HG02981 (cell line): ENCODE data around the gene CCDC89.
"Not testable (repeated sequence)": the region's sequence is repeated elsewhere in the genome, so short reads cannot be mapped to it uniquely, and the experiment has no call there.

Experiments used
- ATAC-seq: cut with Tn5 transposase; IDR thresholded peaks from one replicate; pipeline ENCODE4 v1.9.1; 2021; ENCODE audit warnings: mild to moderate bottlenecking, moderate library complexity; ENCODE audit not compliant: unreplicated experiment

CCDC89 gene

DNA sequence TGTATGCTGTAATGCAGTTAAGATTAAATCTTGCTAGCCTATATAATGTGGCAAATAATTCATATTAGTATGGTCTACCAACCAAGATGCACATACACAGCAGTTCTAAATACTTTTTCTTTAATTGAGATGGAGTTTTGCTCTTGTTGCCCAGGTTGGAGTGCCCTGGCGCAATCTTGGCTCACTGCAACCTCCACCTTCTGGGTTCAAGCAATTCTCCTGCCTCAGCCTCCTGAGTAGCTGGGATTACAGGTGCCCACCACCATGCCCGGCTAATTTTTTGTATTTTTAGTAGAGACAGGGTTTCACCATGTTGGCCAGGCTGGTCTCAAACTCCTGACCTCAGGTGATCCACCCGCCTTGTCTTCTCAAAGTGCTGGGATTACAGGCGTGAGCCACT, 31.7 kb downstream of the CCDC89 start:
- ATAC-seq: not testable (repeated sequence)

DNA sequence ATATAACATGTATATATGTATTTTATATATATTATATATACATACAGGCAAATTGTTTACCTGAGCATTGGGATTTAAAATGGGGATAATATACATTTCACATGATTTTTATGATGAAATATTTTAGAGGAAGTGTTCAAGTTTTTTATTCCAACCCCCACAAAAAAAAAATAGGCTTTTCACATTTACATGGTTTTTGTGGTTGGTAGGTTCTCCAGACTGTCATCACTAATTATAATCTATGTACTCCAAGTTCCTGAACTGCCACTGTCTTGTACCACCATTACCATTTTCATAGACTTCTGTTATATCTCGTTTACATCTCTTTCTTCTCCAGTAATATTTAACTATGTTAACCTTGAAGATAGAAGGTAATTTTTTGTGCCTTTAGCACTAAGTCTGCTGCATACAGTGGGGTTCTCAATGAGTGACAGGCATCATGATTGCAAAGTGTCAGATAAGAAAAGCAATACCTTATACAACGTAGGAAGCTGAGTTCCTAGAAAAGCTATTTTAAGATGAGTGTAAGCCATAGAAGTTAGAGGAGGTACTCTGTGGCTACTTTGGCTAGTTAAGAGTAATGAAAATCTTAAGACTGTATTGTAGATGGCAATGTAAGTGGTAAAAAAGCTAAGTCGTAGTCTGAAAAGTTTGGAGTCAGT, 33.1 kb downstream of the CCDC89 start:
- no peak for ATAC-seq

DNA sequence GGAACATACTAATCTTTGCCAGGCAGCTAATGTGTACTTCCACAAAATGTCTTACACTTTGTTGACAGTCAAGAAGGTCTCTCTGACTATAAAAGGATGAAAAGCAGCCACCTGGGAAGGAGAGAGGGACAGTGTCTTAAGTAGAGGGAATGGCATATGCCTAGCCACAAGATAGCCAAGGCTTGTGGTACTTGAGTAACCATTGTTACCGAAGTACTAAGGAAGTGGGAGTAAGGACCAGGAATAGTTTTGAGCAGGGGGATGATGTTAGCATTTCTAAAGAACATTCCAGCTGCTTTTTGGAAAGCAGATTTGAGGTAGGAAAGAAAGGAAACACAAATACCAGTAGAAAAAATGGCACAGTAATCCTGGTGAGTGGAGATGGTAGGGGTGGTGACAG, 34.9 kb downstream of the CCDC89 start:
- ATAC-seq: no peak

DNA sequence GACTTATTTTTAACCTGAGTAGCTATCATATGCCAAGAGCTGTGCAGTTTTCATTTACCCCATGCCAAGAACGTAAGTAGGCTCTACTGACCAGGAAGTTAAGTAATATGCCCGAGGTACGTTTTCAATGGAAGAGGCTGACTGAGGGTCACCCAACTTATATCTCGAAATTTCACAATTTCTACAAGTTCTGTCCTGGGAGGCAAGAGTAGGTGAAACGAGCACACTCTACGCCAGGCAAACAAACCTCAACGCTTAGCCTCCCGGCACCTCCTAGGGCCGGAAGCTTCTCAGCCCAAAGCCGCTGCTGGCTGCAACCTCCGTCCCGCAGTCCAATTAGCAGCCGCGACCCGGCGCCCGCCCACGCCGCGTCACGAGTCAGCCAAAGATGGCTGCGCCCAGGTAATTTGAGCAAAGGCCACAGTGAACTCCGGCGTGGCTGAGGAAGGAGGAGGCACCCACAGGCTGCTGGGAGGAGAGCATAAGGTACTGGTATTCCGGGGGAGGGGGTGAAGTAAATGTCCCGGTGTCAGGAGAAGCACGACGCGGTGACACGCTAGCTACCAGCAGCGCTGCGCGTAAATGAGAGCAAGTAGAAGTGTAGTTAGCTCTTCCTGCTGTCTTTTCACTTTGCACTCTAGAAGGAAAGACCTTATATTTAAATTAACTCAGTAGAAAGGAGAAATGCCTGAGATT, 38.2 kb downstream of the CCDC89 start, which contains the start of gene TMEM126A:
TMEM126A (plus strand) TSS at position 364 of the 696 bp plus-strand sequence. CDS start 2,289 bp downstream, outside the sequence.
- peak; percentile 100 for ATAC-seq

DNA sequence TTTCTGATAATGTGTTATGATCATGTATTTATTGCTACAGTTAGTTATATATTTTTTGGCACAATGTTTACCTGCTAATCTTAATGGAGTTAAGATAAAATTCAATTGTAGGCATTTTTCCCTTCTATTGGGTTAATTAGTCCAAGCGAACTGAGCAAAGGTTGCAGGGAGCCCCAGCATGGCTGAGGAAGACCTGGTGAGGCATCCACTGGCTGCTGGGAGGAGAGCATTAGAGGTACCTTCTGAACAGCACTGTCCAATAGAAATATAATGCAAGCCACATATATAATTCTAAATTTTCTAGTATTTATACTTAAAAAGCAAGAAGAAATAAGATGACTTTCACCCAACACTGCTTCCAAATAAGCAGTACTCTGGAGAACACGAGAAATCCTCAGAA, 38.9 kb downstream of the CCDC89 start:
- ATAC-seq: peak; percentile 4

DNA sequence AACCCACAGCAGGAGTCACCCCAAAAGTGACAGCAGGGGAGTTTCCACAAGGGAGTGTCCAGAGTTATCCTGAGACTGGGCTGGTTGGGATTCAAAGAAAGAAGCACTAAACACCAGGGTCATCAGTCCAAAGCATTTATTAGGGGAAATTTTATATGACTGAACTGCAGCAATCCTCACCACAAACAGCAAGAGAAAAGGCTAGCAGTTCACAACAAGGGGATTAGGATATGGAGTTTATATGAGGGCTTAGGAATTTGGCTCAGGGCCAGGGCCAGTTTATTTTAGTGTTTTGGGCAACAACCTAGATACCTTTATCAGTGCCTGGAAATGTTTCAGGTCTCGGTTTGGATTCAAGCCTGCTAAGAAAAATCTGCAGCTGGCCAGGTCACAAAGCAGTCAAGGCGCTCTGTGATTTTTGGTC, 42.8 kb downstream of the CCDC89 start:
- no peak for ATAC-seq

DNA sequence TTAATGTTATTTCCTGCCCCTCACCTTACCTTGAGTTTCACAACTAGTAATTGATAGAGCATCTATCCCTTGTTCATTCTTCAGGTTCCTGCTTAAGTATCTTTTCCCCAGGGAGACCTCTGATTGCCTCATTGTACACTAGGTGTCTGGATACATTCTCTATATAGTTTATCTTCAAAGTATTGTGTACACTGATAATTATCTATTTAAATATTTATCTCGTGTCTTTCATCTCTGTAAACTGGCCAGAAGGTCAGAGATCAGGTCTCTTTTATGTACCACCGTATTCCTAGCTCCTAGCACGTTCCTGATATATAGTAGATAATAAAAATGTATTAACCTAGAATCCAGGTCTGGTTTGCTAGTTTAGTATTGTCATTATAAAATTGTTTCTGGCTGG, 51.2 kb downstream of the CCDC89 start:
- no peak for ATAC-seq
